ENCODE results near the gene CTDNEP1.
A peak's percentile ranks its signal among the peaks of the same experiment; 100 is the strongest.

- TF ChIP-seq CTCF (IDR thresholded peaks at IDR 0.05) (peak in 5 of 6 experiments; percentile 30 to 45 (median 38)), POLR2A (IDR thresholded peaks at IDR 0.05) (no peak)
Observed at GRCh38 chr17:7213895-7214299, 37.6 kb downstream of the CTDNEP1 start.
